HK-2 (cell line): ENCODE data around the gene AKR1C4.
"Not testable (repeated sequence)": the region's sequence is repeated elsewhere in the genome, so short reads cannot be mapped to it uniquely, and the experiment has no call there.

Source experiments
- DNase-seq: peaks from one replicate; pipeline ENCODE4 v3.0.0-alpha.2; 2018; ENCODE audit not compliant: unreplicated experiment

The AKR1C4 gene

GRCh38 chr10:5206799-5207198, 10.2 kb downstream of the AKR1C4 start:
- DNase-seq, result no peak

- not testable (repeated sequence) for DNase-seq
Observed at GRCh38 chr10:5209776-5210175, 13.1 kb downstream of the AKR1C4 start.

- DNase-seq, result not testable (repeated sequence)
Observed at GRCh38 chr10:5210261-5210660, 13.6 kb downstream of the AKR1C4 start.

- no peak for DNase-seq
Observed at GRCh38 chr10:5211696-5212536, 15.3 kb downstream of the AKR1C4 start.

- DNase-seq, result no peak
Observed at GRCh38 chr10:5216801-5217200, 20.2 kb downstream of the AKR1C4 start.

GRCh38 chr10:5219262-5219661, 22.6 kb downstream of the AKR1C4 start:
- DNase-seq, result no peak

GRCh38 chr10:5222942-5223341, 26.3 kb downstream of the AKR1C4 start:
- not testable (repeated sequence) for DNase-seq

GRCh38 chr10:5229019-5229418, 32.4 kb downstream of the AKR1C4 start:
- DNase-seq, result no peak

- DNase-seq, result no peak
Observed at GRCh38 chr10:5233324-5233723, 36.7 kb downstream of the AKR1C4 start.

- DNase-seq, result no peak
Observed at GRCh38 chr10:5234106-5234860, 37.6 kb downstream of the AKR1C4 start.

GRCh38 chr10:5237541-5237940, 40.9 kb downstream of the AKR1C4 start:
- not testable (repeated sequence) for DNase-seq

- no peak for DNase-seq
Observed at GRCh38 chr10:5242585-5242984, 45.9 kb downstream of the AKR1C4 start.

GRCh38 chr10:5243521-5243987, 46.9 kb downstream of the AKR1C4 start:
- DNase-seq, result no peak

GRCh38 chr10:5252177-5253037, 55.8 kb downstream of the AKR1C4 start:
- no peak for DNase-seq

GRCh38 chr10:5254488-5254887, 57.9 kb downstream of the AKR1C4 start:
- no peak for DNase-seq

GRCh38 chr10:5257768-5258167, 61.1 kb downstream of the AKR1C4 start:
- DNase-seq, result not testable (repeated sequence)

- no peak for DNase-seq
Observed at GRCh38 chr10:5259132-5259951, 62.7 kb downstream of the AKR1C4 start.

- no peak for DNase-seq
Observed at GRCh38 chr10:5259952-5260578, 63.4 kb downstream of the AKR1C4 start.

- DNase-seq, result no peak
Observed at GRCh38 chr10:5260828-5261227, 64.2 kb downstream of the AKR1C4 start.

GRCh38 chr10:5265139-5265538, 68.5 kb downstream of the AKR1C4 start:
- no peak for DNase-seq

- DNase-seq, result no peak
Observed at GRCh38 chr10:5266351-5266750, 69.7 kb downstream of the AKR1C4 start.
